Rectal smooth muscle tissue (tissue), 1 donor: ENCODE results near the gene ENG.
"Not testable (repeated sequence)": the region's sequence is repeated elsewhere in the genome, so short reads cannot be mapped to it uniquely, and the experiment has no call there.

Source experiments
- H3K27ac ChIP-seq: one replicate; pipeline ENCODE4 v1.7.0; 2013; ENCODE audit warnings: low read depth, low read length, inconsistent platforms
- H3K27me3 ChIP-seq: one replicate; pipeline ENCODE4 v1.7.0; 2013; ENCODE audit warnings: low read length; ENCODE audit not compliant: control insufficient read depth, insufficient read depth
- H3K36me3 ChIP-seq: one replicate; pipeline ENCODE4 v1.7.0; 2013; ENCODE audit warnings: low read length; ENCODE audit not compliant: control insufficient read depth, insufficient read depth
- H3K4me1 ChIP-seq: one replicate; pipeline ENCODE4 v1.7.0; 2013; ENCODE audit warnings: low read length; ENCODE audit not compliant: control insufficient read depth, insufficient read depth
- H3K4me3 ChIP-seq: one replicate; pipeline ENCODE4 v1.7.0; 2013; ENCODE audit warnings: low read length
- H3K9ac ChIP-seq: one replicate; pipeline ENCODE4 v1.7.0; 2013; ENCODE audit warnings: low read length

The ENG gene

DNA sequence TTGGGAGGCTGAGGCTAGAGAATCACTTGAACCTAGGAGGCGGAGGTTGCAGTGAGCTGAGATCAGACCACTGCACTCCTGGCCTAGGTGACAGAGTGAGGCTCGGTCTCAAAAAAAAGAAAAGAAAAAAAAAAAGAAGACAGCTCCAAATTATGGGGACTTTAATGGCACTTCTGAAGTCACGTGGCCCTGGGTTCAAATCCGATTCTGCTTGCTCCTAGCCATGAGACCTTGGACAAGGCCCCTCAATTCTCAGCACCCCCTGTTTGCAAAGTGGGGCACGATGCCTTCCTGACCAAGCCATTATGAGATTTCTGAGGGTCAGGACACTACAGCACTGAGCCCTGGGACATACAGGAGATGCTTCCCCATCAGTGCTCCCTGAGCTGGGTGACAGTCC lies 1.1 kb upstream of the ENG start:
- no peak overlapping the region for H3K9ac ChIP-seq
- no peak overlapping the region for H3K4me3 ChIP-seq
- H3K36me3 ChIP-seq = no peaks in the 10 kb centered on the region
- H3K4me1 ChIP-seq = no peaks in the 10 kb centered on the region
- no peaks in the 10 kb centered on the region for H3K27me3 ChIP-seq
- H3K27ac ChIP-seq = no peak overlapping the region

DNA sequence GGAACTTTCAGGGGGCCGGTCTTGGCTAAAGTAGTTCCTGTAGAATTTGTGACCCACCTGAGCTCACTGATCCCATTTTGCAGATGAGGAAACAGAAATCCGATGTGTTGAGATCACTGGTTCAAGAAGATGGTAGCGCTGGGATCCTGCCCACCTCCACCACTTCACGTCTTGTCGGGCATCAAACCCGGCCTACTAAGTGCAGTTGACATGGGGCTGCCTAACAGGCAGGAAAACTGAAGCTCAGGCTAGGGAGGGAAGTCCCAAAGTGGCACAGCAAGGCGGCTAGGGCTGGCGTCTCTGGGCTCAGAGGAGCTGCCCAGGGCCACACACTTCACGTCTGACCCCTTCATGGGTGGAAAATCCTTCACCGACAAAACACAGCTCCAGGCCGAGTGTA lies 502 bp upstream of the ENG start:
- no peaks in the 10 kb centered on the region for H3K36me3 ChIP-seq
- no peak overlapping the region for H3K9ac ChIP-seq
- H3K4me3 ChIP-seq = no peak overlapping the region
- no peaks in the 10 kb centered on the region for H3K4me1 ChIP-seq
- peak overlapping the region; percentile 38 for H3K27ac ChIP-seq
- no peaks in the 10 kb centered on the region for H3K27me3 ChIP-seq

DNA sequence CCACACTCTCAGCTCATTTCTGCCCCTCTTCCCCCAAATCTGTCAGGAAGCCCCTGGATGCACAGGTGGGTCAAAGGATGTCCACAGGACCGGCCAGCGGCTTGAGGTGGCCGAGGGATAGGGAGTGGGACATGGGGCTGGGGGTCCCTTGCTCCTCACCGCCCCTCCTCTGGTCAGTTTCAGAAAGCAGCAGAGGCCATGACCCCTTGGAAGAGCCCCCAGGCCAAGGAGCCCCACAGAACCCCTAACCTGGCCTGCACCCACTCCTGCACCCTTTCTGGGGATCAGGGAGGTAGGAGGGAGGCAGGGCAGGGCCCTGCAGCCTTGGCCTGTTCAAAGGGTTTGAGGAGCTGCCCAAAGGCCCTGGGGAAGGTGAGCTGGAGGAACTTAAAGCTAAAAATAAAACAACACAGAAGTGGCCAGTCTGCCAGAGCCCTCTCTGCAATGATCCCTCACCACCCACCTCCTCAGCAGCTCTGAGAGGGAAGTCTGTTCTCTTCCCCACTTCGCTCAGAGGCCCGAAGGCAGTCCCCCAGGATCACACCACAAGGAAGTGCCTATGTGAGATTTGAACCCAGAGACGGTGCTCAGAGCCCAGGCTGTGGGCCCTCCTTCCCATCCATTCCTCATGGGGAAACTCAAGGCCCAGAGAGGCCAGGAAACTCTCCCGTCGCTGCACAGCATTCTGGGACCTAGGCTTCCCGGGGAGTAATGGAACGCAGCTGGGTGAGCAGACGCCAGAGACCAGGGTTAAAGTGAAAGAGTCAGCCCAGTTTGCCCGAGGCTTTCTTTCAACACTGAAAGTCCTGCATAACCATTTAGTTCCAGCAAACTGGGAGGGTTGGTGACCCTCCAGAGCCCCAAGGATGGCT lies 910 bp downstream of the ENG start:
- H3K4me1 ChIP-seq = no peaks in the 10 kb centered on the region
- peak overlapping the region; percentile 21 for H3K9ac ChIP-seq
- H3K27me3 ChIP-seq = no peaks in the 10 kb centered on the region
- peak overlapping the region; percentile 59 for H3K27ac ChIP-seq
- H3K36me3 ChIP-seq = no peaks in the 10 kb centered on the region
- H3K4me3 ChIP-seq = peak overlapping the region; percentile 63

DNA sequence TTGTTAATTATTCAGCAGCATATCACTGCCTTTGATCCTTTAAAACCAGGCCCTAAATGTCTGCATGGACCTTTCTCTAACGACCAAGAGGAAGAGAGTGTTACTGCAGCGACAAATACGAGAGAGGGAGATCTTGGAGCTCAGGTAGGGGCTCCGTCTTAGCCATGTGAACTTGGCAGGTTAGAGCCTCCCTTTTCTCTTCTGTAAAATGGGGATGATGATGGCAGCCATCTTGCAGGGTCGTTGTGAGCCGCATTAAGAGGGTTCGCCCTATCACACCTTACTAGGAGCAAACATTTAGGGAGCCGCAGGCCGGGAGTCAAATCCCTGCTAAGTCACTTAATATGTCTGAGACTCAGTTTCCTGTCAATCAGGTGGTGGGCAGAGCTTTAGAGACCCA lies 1.6 kb downstream of the ENG start:
- no peaks in the 10 kb centered on the region for H3K36me3 ChIP-seq
- no peak overlapping the region for H3K9ac ChIP-seq
- no peaks in the 10 kb centered on the region for H3K4me1 ChIP-seq
- H3K4me3 ChIP-seq = peak overlapping the region; percentile 63
- H3K27me3 ChIP-seq = no peaks in the 10 kb centered on the region
- no peak overlapping the region for H3K27ac ChIP-seq

GRCh38 chr9:127850286-127850830 lies 4.1 kb downstream of the ENG start:
- no peak overlapping the region for H3K27ac ChIP-seq
- no peak overlapping the region for H3K9ac ChIP-seq
- no peak overlapping the region for H3K4me3 ChIP-seq
- no peaks in the 10 kb centered on the region for H3K27me3 ChIP-seq
- H3K36me3 ChIP-seq = no peaks in the 10 kb centered on the region
- no peaks in the 10 kb centered on the region for H3K4me1 ChIP-seq

DNA sequence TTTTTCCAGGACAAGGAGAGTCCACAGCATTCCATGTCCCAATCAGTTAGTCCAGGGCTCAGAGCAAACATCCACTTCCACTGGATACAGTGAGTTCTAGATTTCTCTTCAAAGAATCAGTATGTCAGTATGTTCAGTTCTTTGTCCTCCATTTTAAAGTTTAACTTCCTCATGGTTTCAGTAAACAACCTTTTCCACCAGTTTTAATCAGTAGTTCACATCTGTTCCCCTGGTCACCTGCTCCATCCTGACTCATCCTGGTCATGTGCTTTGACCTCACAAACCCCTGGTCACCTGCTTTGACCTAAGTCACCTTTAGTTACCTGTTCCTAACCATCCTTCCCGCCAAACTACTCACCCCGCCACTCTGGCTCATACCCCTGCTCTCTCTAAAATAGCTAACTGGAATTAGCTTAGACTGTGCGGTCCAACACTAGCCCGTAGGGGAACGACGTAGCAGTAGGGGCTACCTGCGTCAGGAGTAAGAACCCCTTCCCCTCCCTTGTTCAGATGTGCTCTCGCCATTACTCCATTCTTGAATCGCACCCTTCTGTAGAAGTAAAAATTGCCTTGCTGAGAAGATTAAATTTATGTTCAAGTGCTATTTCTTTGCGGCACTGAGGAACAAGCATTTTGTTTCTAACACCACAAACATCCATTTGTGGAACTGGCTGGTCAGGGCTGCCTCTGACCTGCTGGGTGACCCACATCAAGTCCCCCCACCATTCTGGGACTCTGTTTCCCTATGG lies 5.5 kb downstream of the ENG start:
- Histone ChIP-seq H3K4me3 (no peak overlapping the region), H3K36me3 (no peaks in the 10 kb centered on the region), H3K9ac (no peak overlapping the region), H3K4me1 (no peaks in the 10 kb centered on the region), H3K27ac (no peak overlapping the region), H3K27me3 (no peaks in the 10 kb centered on the region)

GRCh38 chr9:127847833-127848755 lies 6.4 kb downstream of the ENG start:
- H3K4me1 ChIP-seq = no peaks in the 10 kb centered on the region
- no peaks in the 10 kb centered on the region for H3K27me3 ChIP-seq
- no peak overlapping the region for H3K4me3 ChIP-seq
- no peak overlapping the region for H3K27ac ChIP-seq
- no peaks in the 10 kb centered on the region for H3K36me3 ChIP-seq
- no peak overlapping the region for H3K9ac ChIP-seq

DNA sequence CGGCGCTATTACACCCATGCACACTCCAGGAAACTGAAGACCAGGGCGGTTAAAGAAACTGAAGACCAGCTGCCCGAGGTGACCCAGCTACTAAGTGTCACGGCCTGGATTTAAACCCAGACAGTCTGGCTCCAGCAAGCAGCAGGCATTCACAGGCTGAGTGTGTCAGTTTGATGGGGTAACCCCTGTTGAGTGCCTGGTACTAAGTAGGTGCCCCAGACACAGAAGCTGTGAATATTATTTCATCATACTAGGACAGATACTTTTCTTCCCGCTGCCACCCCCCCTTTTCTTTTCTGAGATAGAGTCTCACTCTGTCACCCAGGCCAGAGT lies 7.3 kb downstream of the ENG start:
- H3K27me3 ChIP-seq = no peaks in the 10 kb centered on the region
- H3K36me3 ChIP-seq = no peaks in the 10 kb centered on the region
- H3K4me3 ChIP-seq = no peak overlapping the region
- H3K9ac ChIP-seq = no peak overlapping the region
- H3K27ac ChIP-seq = no peak overlapping the region
- no peaks in the 10 kb centered on the region for H3K4me1 ChIP-seq

DNA sequence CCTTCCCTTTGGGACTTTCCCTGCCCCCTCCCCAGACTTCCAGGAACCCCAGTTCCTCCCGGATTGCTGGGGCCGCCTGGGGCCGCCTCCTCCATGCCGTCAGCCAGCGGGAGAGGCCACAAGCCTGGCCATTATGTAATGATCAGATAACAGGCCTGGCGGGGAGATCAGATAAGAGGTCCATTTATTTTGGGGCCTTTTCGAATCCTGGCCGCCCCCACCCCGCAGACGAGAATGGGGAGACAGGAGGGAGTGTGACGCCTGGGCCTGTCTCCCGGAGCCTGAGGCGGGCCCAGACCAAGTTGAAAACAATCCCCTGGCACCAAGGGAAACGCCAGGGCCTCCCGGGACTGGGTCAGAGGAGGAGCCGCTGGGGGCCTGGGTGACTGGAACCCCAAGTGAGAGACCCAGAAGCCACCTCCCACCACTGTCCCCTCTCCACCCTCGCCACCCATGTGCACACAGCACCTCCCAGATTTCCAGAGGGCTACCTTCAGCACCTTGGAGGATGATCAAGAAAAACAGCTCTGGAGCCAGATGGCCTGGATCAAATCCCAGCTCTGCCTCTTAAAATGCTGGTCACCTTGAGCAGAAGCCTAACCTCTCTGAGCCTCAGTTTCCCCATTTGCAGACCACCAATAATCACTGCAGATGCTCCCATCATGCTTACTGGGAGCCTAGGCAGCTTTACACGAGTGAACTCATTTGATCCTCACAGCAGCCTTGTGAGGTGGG lies 7.8 kb downstream of the ENG start:
- Histone ChIP-seq H3K4me3 (no peak overlapping the region), H3K27me3 (no peaks in the 10 kb centered on the region), H3K27ac (no peak overlapping the region), H3K9ac (no peak overlapping the region), H3K36me3 (no peaks in the 10 kb centered on the region), H3K4me1 (no peaks in the 10 kb centered on the region)

- not testable (repeated sequence) for H3K4me3 ChIP-seq, H3K4me1 ChIP-seq, H3K9ac ChIP-seq, H3K36me3 ChIP-seq, H3K27me3 ChIP-seq
- peak overlapping the region; percentile 36 for H3K27ac ChIP-seq
Measured at GRCh38 chr9:127845619-127846018, 8.8 kb downstream of the ENG start.

DNA sequence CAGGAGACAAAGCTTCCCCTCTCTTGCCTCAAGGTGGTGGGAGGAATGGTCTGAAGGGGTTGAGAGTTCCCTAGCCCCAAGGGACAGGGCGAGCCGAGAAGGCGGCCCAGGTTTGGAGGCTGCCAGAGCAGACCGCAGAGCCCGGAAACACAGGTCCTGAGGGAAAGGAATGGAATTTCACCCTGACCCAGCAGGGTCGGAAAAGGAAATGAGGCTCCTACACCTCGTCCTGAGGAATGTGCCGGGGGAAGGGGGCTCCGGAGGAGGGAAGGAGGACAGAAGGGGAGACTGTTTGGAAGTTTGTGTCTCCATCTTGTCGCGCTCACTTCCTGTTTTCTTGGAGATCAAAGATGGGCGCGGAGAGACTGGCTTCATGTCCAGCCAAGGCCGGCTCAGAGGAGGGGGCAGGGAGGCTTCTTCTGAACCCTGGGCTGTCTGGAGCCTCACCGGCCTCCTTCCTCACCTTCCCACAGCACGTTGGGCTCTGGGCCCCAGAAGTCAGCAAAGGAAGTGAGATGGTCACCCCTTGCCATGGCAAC lies 9.6 kb downstream of the ENG start:
- Histone ChIP-seq H3K9ac (no peak overlapping the region), H3K4me1 (no peaks in the 10 kb centered on the region), H3K27me3 (no peaks in the 10 kb centered on the region), H3K4me3 (no peak overlapping the region), H3K36me3 (no peaks in the 10 kb centered on the region), H3K27ac (peak overlapping the region; percentile 36)
